H7 (cell line): ENCODE measurements around the gene NSMCE3. TPM values are rescaled to one million over a fixed set of nuclear protein-coding genes. Genes with fewer than 3 reads are reported as not detected.
A peak's percentile ranks its signal among the peaks of the same experiment; 100 is the strongest.

Experiments
- DNase-seq: peaks from one replicate; pipeline ENCODE4 v3.0.0; 2012
- H3K27me3 ChIP-seq: 2 replicates; pipeline ENCODE4 v1.6.0; 2011; ENCODE audit warnings: mild to moderate bottlenecking, low read length; ENCODE audit not compliant: control insufficient read depth, insufficient read depth
- H3K36me3 ChIP-seq: replicated peaks from 2 replicates; pipeline ENCODE4 v1.5.1; 2011; ENCODE audit warnings: low read length; ENCODE audit not compliant: control insufficient read depth, insufficient read depth
- H3K4me3 ChIP-seq: 2 replicates; pipeline ENCODE4 v1.5.1; 2011; ENCODE audit warnings: low read depth, mild to moderate bottlenecking, control low read depth, low read length, moderate library complexity; ENCODE audit not compliant: insufficient read depth
- total RNA-seq: library from RNA; depleted of rRNA; stranded (reverse); fragments of >200 nt; shearing (Covaris generic); gene quantifications from 2 replicates; pipeline ENCODE4 v1.2.3, GENCODE V29; 2014

NSMCE3 gene
- total RNA-seq, 1 experiment from 2014 or later = 15.5 TPM

DNA sequence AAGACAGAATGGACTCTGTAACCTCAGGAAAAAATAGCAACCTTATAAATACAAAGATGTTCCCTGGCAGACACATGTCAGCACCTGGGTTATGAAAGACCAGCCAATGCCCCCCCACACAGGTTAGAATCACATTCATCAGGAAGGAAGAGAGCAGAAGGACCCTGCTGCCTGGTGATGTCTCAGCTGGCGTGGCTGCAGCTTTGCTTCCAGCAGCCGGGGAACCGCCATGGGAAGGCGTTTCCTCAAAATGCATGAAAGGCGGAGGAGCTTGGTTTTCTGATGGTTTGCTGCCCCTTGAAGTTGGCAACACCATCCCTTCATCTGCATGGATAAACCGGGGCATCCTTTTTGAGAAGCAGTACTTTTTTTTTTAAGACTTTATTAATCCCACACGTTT is 10.9 kb upstream of the NSMCE3 start:
- H3K36me3 ChIP-seq = no peaks in the 10 kb centered on the region
- no peak for DNase-seq
- H3K4me3 ChIP-seq = no peak overlapping the region
- H3K27me3 ChIP-seq = no peaks in the 10 kb centered on the region

DNA sequence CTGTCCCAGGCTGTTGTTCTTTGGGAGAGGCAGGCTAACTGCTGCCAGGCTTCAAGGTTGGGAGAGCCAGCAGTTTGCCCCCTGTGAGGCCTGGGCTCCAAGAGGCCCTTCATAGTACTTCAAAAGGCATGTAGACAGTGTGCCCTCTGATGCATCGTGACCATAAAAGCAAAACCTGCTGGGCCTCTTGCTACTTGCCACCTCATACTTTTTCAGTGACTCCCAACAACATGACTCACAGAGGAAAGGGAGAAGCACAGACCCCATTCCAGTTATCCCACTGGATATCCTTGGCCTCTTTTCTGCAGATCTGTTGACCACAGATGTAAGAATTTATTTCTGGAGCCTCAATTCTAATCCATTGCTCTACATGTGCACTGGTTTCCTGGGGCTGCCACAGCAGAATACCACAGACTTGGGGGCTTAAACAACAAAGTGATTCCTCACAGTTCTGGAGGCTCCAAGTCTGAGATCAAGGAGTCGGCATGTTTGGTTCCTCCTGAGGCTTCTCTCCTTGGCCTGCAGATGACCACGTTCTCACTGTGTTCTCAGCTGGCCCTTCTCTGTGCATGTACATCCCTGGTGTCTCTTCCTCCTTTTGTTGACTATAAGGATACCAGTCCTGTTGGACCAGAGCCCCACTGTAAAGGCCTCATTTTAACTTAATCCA is 8.9 kb upstream of the NSMCE3 start:
- Histone ChIP-seq H3K36me3 (no peaks in the 10 kb centered on the region), H3K4me3 (no peak overlapping the region), H3K27me3 (no peaks in the 10 kb centered on the region)
- no peak for DNase-seq

DNA sequence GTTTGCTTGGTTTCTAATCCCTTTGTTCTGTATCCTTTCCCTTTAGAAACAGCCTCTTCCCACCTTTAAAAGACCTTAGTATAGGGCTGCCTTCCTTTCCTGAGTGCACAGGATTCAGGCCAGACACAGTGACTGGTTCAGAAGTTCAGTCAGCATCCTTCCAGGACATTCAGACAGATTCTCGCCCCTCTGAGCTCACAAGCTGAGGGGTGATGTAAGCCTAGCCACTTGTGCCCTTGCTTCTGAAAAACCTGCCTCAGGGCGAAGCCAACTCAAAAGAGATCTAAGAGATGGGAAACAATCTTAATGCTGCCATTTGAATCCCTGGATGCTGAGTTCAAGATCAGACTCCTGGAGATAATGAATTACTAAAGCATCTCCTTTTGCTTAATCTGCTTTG is 6.7 kb upstream of the NSMCE3 start:
- Histone ChIP-seq H3K4me3 (no peak overlapping the region), H3K27me3 (no peaks in the 10 kb centered on the region), H3K36me3 (no peaks in the 10 kb centered on the region)
- DNase-seq = no peak

DNA sequence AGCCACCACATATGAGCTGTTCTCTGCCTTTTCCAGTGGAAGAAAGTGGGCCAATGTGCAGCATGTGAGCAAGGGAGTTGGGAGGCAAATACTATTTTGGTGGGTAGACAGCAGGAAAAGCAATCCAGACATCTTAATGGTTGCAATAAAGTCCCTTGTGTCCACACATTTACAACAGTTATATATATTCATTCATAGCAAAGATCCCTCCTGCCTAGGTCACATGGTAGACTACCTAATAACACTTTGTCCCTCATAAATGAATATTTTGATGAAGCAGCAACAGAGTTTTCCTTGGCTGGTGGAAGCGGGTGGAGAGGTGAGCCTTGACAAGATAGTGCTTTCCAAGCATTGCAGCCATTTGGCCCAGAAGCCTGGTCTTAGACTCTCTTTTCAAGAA is 6.2 kb upstream of the NSMCE3 start:
- no peak for DNase-seq
- H3K36me3 ChIP-seq = no peaks in the 10 kb centered on the region
- no peaks in the 10 kb centered on the region for H3K27me3 ChIP-seq
- H3K4me3 ChIP-seq = no peak overlapping the region

DNA sequence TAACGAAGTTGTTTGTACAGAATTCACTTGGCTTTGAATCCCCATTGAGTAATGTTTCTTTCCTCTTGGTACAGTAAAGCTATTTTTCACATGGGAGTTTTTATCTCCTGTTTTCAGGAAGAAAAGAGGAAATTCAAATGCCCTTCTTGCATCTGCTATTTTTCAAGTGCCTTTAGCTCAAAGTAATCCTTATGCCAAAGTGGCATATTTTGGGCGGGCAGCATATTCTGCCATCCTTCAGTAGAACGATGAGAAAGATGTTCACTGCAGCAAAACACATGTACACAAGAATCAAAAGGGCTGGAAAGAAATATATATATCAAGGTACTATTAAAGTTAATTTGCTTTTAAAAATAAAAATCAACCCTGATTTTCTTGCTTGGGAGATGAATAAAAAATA is 5.3 kb upstream of the NSMCE3 start:
- no peak overlapping the region for H3K4me3 ChIP-seq
- no peaks in the 10 kb centered on the region for H3K27me3 ChIP-seq
- H3K36me3 ChIP-seq = no peaks in the 10 kb centered on the region
- no peak for DNase-seq

DNA sequence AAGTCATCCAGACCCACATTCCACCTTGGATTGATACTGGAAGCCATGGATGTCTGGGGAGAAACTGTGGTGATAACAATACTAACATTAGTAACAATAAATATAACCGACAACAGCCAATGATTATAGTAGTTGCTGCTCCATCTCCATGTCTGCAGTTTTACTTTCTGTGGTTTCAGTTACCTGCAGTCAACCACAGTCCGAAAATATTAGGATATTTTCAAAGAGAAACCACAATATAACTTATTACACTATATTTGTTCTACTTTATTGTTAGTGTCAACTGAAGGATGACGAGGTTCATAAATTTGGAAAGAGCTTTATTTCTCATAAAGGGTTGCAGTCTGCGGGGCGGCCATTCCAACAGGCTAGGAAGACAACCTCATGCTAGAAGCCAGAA is 2.6 kb upstream of the NSMCE3 start:
- Histone ChIP-seq H3K36me3 (no peaks in the 10 kb centered on the region), H3K4me3 (no peak overlapping the region), H3K27me3 (no peaks in the 10 kb centered on the region)
- DNase-seq = no peak

DNA sequence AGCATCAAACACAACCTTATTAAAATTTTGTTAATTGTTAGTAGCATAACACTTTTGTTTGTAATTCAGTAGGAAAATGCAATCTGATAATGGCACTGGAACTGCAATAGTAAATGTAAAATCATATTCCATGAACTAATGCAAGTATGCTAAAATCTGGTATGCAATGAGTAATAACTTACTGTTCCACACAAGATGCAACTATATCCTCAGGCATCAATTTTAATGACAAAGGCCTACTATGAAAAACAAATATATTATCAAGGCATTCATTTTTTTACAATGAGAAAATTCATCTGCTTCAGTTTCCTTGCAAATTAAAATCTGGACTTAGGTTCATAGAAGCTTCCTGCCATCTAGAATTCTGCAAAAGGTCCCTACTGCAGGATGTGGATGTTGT is 1.4 kb upstream of the NSMCE3 start:
- Histone ChIP-seq H3K27me3 (no peaks in the 10 kb centered on the region), H3K36me3 (no peaks in the 10 kb centered on the region), H3K4me3 (no peak overlapping the region)
- no peak for DNase-seq

DNA sequence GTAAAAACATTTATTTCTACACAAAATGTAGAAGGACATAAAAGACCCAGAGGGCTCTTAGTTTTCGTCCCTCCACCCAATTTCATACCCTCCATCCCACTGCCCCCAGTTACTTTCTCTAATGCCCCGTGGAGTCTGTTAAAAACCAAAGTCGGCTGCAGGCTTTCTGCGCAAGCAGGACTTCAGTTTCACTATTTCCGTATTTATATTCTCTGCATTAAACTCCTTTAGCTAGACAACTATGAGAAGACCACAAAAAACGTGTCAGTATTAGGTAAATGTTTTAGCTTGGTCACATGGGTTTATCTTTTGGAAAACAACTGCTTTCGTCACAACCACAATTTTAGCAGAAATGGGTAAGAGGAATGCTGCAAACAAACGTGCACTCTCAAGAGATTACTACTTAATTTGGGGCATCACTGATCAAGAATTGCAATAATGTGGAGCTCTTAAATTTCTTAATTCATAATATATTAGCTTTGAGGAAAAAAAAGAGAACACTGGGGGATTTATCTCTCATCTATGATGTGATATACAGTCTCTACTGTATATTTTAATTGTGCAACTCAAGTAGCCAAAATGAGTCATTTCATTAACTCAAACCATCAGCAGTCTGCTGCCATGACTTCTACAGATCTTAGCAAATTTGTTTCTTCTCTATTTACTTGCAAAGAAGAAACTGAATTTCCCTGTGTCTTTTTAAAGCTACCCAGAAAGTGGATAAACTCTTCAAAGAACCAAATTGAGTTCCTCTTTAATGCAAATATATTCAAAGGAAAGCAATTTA is 740 bp upstream of the NSMCE3 start:
- Histone ChIP-seq H3K36me3 (no peaks in the 10 kb centered on the region), H3K27me3 (no peaks in the 10 kb centered on the region), H3K4me3 (peak overlapping the region; percentile 82)
- peak; percentile 19 for DNase-seq

DNA sequence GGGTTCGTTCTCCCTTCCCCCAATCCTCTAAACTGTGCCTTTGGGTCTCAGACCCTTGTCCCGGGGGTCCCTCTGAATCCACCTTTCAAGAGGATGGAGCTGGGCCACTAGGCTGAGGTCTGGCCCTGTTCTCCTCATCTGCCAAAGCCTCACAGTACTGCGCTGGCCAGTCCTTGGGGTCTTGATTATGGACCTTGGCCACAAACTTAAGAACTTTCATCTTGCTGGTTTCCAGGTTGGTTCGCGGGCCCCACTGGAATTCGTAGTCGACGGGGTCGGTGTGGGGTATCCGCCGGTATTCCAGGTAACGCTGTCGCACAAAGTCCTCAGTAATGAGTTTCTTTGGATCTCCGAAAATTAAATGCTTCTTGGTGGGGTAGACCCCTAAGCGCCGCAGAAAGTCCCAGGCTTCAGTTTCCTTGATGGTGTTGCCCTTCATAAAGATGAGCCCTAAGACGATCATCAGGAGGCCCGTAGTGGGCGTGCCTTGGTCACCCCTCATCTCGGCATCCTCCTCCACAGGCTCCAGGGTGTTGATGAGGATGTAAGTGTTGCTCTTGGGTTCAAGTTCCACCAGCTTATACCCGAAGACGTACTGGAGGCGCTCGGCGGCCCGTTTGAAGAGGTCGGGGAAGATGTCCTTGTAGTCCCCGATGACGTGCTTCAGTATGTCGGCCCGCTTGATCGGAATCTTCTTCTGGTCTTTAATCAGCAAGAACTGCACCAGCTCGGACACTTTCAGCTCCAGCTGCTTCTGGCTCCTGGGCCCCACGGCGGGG is 727 bp downstream of the NSMCE3 start:
- peak; percentile 17 for DNase-seq
- Histone ChIP-seq H3K27me3 (no peaks in the 10 kb centered on the region), H3K4me3 (peak overlapping the region; percentile 82), H3K36me3 (no peaks in the 10 kb centered on the region)

DNA sequence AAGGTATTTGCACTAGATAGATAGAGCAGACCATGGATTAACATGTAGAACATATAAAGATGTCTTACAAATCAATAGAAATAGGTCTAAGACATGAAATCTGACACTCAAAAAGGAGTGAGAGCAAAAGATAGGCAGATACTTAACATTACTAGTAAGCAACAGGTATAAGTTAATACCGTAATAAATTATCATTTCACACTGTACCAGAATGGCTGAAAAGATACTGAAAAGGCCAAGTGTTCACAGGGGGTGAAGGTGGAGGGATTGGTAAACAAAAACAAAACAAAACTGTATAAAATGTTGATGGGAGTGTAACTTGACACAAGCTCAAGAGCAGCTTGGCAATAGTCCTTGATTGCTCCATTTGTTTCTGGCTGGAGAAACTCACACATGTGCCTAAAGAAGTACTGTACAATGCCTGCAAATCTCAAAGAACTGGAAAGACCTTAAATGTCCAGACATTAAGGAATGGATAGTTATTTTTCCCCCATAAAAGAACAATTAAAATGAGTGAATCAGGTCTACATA is 3.5 kb downstream of the NSMCE3 start:
- no peak for DNase-seq
- H3K4me3 ChIP-seq = no peak overlapping the region
- H3K27me3 ChIP-seq = no peaks in the 10 kb centered on the region
- no peaks in the 10 kb centered on the region for H3K36me3 ChIP-seq

DNA sequence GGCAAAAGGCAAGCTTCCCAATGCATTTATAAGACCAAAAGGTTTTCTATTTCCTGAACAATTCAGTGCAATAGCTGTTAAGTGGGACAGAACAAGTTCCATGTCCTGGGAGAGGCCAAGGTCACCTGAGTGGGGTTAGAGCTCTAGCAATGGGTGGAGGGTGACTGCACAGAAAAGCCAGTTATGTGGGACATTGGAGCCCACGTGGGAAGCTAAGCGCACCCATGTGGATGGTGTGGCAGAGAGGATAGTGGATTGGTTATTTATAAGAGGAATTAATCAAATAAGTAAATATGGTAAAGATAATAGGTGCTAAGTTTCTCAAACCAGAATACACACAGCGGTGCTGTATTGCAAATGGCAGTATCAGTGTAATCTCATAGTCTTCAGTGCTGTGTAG is 6.3 kb downstream of the NSMCE3 start:
- H3K4me3 ChIP-seq = no peak overlapping the region
- no peak for DNase-seq
- H3K27me3 ChIP-seq = no peaks in the 10 kb centered on the region
- no peaks in the 10 kb centered on the region for H3K36me3 ChIP-seq

DNA sequence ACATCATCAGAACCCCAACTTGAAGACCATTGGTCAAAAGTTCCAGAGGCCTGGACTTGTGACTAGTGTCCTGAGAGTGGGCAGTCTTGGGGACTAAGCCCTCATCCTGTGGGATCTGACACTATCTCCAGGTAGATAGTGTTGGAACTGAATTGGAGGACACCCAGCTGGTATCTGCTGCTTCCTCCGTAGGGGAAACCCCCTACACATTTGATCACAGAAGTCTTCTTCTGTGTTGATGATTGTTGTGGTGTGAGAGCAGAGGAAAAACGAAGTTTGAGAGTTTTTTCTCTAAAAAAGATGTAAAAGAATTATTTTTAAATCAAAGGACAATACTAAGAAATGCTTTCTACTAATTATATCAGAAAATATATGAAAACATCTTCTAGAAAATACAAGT is 6.9 kb downstream of the NSMCE3 start:
- no peak for DNase-seq
- Histone ChIP-seq H3K27me3 (no peaks in the 10 kb centered on the region), H3K4me3 (no peak overlapping the region), H3K36me3 (no peaks in the 10 kb centered on the region)

DNA sequence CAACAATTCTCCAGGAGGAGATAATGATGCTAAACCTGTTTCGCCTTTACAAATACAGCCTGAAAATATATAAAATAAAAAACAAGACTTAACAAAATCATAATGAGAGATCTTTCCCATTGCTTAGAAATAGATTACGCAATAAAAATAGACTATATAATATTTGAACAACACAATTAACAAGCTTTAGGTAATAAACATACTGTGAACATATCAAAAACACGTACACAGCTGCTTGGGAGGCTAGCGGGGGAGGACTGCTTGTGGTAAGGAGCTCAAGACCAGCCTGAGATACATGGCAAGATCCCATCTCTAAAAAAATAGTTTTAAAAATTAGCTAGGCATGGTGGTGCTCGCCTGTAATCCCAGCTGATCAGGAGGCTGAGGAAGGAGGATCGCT is 8.7 kb downstream of the NSMCE3 start:
- no peaks in the 10 kb centered on the region for H3K36me3 ChIP-seq
- no peak for DNase-seq
- H3K4me3 ChIP-seq = no peak overlapping the region
- H3K27me3 ChIP-seq = no peaks in the 10 kb centered on the region

DNA sequence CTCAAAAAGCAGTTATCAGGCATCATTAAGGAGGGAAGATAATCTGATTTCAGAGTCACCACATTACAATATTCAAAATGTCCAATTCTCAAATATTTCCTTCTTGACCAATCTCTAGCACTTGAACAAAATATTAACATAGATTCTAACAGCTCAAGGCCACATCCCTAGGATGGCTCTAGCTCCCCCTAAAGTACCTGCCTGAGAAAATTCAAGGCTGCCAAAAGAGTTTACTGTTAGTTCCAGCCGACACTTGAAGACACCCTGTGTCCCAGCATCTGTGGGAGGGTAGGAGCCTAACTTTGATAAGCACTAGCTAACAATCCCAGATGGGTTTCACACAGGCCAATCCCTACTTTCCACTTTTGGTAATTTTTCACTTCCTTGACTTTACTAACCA is 10.4 kb downstream of the NSMCE3 start:
- no peaks in the 10 kb centered on the region for H3K36me3 ChIP-seq
- H3K27me3 ChIP-seq = no peaks in the 10 kb centered on the region
- H3K4me3 ChIP-seq = no peak overlapping the region
- peak; percentile 16 for DNase-seq

DNA sequence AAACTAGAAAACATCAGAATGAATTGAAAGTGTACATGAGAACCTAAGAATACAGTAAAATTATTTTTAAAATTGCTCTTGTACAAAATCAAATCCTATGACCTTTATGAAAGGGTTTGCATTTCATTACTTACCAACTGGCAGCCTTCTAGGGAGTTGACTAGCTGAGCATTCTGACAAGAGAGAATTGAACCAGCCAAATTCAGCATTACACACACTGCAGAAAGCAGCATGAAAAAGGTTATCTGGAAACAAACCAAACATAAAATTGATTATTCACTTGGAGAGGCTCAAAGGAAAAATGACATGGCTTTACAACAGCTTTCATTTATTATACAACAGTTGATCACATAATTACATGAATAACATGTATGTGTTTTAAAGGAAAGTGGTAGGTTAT is 17.4 kb downstream of the NSMCE3 start:
- DNase-seq = no peak
- Histone ChIP-seq H3K27me3 (no peaks in the 10 kb centered on the region), H3K4me3 (no peak overlapping the region), H3K36me3 (no peaks in the 10 kb centered on the region)
